Left ventricle myocardium superior (tissue), 1 donor: ENCODE results near the gene MNAT1. TPM values are rescaled to one million over a fixed set of nuclear protein-coding genes. Genes with fewer than 3 reads are reported as not detected.
A peak's percentile ranks its signal among the peaks of the same experiment; 100 is the strongest.
"Not testable (repeated sequence)": the region's sequence is repeated elsewhere in the genome, so short reads cannot be mapped to it uniquely, and the experiment has no call there.

Experiments used
- ATAC-seq: fragments of 200-7000 bp; cut with Tn5 transposase; one replicate; pipeline ENCODE4 v1.9.1; 2020; ENCODE audit warnings: mild to moderate bottlenecking, moderate library complexity
- DNase-seq: peaks from one replicate; pipeline ENCODE4 v3.0.0-alpha.2; 2020
- intact Hi-C: fragments of 100-400 bp; cut with micrococcal nuclease; formaldehyde crosslinking; loops from one replicate; pipeline ENCODE4 v1.11.0; 2022
- total RNA-seq: library from RNA; stranded (reverse); fragmentation: NEBNext Ultra II Directional; extraction: Animal tissue kit (Norgen Biotek cat#: 25700); gene quantifications from one replicate; pipeline ENCODE4 v1.2.1, GENCODE V29; 2021
- donor health status: DM: no; HTN: yes; CAD: no; lungs with severe emphysema.

Gene MNAT1
- total RNA-seq, 1 donor from 2014 or later, result 25.8 TPM

DNA sequence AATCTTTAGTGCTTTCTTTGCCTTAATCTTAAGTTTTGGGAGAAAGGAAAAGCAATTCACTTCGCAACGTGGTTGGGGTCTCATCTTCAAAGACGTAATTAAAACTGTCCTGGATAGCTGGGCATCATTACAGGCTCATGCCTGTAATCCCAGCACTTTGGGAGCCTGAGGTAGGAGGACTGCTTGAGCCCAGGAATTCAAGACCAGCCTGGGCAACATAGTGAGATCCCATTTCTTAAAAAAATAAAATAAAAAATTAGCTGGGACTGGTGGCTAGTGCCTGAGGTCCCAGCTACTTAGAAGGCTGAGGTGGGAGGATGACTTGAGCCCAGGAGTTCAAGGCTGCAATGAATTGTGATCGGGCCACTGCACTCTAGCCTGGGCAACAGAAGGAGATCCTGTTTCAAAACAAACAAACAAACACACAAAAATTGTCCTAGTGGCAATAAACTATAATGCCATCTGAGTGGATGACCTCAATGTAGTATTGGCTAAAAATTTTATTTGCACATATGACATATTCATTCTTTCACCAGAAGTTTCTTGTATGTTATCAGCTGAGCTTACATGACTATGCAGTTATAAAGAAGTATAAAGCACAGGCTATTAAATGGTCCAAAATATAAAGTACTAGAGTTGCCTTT is 1.6 kb upstream of the MNAT1 start:
- intact Hi-C loops, result no loop called here

DNA sequence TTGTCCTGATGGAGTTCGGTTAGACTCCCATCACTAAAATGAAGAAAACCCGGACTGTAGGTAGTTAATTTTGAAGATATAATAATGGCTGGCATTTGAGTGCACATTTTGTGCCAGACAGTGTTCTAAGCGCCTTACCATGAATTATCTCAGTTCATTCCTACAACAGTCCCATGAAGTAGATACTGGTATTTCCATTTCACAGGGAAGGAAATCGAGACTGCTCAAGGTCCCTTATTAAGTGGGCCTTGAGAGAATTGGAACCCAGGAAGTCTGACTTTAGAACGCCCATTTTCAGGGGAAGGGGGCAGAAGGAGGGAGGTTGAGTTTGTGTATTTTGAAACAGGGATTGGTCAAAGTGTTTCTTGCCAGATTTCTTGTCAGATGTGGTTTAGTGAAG is 855 bp downstream of the MNAT1 start:
- intact Hi-C loops, result no loop called here
- DNase-seq (no peak), ATAC-seq (peak; percentile 16)

More for the DNA sequence above, 1.6 kb upstream of the MNAT1 start:
- no peak for ATAC-seq
- no peak for DNase-seq

DNA sequence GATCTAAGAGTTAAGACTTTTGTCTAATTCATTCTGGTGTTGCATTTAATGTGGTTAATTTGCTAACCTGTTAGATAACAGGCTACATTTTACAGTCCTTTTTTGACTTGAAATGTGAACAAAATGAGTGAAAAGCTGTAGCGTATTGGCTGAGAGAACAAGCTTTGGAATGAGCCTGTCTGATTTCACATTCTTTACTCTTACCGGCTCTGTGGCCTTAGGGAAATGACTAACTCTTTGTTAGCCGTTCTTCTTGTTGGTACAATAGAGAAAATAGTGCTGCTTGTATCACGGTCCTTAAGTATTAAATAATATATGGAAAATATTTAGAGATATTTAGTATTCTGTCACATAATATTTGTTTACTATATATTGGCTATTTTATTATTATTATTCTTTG is 1.9 kb downstream of the MNAT1 start:
- DNase-seq, result no peak
- no peak for ATAC-seq
- intact Hi-C loops, result no loop called here

DNA sequence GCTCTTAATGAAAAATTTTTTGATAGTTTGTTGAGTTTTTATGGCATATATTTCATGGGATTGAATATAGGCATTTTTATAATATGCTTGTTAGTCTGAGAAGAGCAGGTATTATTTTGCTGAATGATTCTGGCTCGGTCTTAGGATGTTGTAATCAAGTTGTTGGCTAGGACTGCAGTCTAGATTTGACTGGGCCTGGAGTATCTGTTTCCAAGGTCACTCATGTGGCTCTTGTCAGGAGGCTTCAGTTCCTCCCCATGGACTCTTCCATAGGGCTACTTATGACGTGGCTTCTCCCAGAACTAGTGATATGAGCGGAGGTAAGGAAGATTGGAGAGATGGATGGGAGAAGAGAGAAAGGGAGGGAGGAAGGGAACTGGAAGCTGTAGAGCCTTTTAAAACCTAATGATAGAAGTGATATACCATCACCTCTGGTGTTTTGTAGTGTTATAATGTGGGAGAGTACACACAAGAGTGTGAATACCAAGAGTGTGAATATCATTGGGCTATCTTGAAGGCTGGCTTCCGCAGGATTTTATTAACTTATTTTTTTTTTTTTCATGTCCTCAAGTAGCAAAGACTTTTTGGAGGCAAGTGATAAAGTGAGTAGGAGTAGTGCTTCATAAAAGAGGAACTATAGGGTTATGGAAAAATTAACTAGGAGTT is 4.4 kb downstream of the MNAT1 start:
- intact Hi-C loops, result no loop called here
- no peak for DNase-seq

DNA sequence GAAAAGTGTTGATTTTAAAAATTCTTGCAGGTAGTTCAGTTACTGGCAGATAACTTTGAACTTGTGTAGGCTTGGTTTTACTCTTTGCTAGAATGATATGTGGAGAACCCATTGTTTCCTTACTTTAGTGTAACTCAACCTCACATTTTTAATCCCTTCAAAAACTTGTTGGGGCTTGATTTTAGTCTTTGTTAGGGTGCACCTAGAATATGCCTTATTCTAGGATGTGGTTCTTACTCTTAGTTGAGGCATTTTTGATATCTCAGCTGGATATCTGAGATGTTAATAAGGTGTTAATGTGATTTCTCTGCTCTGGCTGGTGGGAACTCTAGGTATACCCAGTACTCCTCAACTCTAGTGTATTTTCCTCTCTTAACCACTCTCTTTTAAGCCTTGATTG is 10.0 kb downstream of the MNAT1 start:
- DNase-seq, result no peak
- ATAC-seq, result no peak
- intact Hi-C loops, result no loop called here

More for the DNA sequence above, 4.4 kb downstream of the MNAT1 start:
- peak; percentile 58 for ATAC-seq

DNA sequence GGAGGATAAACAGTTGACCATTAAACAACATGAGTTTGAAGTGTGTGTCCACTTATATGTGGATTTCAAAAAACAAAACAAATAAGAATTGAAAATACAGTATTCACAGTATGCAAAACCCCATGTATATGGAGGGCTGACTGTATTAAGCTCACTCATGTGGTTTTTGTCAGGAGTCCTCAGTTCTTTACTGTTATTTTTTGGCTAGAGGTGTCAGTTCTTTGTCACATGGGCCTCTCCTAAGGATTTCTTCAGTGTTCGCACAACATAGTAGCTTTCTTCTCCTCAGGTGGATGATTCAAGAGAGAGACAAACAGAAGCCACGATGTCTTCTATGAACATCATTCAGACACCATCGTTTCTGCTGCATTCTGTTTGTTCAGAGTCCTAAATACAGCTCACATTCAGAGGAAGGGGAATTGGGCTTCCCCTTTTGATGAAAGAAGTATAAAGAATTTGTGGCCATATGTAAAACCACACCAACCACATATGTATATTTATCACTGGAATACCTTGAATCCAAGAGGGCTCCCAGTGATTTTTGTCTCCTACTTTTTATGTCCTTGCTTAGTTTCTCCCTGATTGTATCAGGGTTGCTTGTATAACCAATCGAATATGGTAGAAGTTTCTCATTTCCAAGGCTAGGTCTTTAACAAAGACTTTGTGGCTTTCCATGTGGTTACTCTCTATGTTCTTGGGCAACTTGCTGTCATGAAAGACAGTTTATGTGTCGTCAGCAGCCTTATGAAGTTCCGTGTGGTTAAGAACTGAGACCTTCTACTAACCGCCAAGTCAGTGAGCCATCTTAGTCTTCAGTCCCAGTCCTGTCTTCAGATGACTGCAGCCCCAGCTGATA is 18.9 kb downstream of the MNAT1 start:
- intact Hi-C loops, result no loop called here
- DNase-seq, result no peak
- no peak for ATAC-seq

DNA sequence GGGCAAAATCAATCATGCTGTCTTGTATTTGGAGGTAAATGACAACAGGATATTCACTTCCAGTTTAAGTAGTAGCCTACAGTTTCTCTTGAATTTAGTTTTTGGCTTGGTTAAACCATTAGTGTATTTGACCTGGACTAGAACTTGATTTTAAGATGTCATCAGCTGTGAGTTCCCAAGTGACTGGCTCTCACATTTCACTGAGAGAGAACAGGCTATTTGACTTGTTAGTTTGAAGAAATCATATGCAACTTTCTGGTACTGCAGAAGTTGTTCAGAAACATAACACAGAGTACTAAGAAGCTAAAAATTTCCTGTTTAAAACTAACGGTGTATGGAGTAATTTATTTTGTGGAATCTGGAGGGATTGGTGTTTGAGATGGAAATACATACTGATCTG is 22.3 kb downstream of the MNAT1 start:
- intact Hi-C loops, result no loop called here
- ATAC-seq (no peak), DNase-seq (no peak)

DNA sequence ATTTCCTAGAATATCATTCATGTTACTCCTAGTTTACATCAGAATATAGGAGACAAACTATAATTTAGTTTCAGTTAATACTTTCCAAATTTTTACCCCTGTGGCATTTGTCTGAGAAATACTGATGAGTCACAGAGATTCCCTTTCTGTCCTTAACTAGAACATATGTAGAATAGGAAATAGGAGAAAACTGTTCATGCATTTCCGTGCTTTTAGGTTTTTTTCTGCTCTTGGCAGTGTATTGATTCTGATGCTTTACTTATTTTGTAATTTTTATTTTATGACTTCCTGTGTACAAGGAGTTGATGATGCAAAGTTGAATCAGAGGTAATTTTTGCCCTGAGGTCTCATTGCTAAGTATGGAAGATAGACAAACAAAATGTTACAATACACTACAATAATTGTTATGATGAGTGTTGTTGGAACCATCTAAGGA is 23.0 kb downstream of the MNAT1 start:
- no peak for DNase-seq
- intact Hi-C loops, result no loop called here
- no peak for ATAC-seq

DNA sequence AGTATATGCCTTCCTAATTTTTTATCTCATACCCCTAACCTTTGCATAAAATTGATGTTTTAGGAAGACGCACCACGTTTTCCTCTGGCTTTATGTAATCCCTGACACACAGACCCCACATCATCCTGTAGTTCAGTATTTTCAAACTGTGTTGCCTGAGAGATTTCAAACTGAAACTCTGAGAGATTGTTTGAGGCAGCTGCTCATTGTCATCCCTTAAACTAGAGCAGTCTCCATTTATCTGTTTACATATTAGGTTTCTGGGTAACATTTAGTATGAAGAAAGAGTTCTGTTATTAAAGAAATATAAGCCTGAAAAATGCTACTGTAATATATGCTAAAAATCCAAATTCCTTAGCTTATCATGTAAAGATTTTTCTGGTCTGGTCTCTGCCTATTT is 24.3 kb downstream of the MNAT1 start:
- no peak for ATAC-seq
- intact Hi-C loops, result no loop called here
- no peak for DNase-seq

DNA sequence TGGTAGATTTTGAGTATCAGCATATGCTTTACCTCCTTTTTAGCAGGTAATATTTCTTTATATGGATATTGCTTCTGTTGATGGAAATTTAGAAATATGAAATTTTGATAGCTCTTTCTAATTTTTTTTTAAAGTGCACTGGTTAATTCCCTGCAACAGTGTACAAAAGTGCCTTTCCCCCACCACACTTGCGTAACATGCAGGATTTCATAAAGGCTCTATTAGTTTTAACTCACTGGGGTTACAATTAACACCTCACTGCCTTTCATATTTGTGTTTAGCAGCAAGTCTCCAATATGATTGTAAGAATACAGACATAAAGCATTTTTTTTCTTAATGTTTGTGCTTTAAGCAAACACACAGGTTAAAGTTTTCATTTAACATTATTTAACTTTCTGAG is 25.6 kb downstream of the MNAT1 start:
- intact Hi-C loops, result no loop called here
- DNase-seq, result no peak
- no peak for ATAC-seq

DNA sequence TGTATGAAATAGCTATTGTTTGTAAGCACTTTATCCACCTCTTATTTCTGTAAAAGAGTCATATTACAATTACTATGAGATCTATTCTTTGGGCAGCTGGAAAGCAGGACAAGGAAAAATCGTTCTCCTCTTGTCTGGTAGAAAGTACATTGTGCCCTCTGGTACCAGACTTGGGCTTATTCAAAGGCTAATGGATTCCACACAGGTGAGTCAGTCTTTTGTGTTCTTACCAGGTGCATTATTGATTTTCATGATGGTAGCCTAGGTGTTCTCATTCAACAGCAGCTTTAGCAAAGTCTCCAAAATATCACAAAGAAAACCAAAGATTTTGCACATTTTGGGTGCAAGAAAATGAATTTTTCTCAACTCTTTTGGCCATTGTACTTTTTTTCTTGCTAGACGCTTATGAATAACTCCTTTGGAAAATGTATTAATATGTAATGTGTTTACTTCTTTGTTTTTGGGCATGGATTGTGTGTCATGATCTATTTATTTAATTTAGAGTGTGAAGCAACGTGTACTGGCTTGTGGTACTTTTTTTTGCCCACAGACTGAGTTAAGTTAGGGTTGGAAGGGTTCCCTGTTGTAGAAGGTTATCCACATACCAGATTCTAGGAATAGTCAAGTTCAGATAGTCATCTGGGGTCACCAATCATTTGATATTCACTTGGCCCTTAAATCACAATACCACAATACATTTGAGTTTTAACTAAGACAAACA is 26.2 kb downstream of the MNAT1 start:
- no peak for DNase-seq
- ATAC-seq, result no peak

DNA sequence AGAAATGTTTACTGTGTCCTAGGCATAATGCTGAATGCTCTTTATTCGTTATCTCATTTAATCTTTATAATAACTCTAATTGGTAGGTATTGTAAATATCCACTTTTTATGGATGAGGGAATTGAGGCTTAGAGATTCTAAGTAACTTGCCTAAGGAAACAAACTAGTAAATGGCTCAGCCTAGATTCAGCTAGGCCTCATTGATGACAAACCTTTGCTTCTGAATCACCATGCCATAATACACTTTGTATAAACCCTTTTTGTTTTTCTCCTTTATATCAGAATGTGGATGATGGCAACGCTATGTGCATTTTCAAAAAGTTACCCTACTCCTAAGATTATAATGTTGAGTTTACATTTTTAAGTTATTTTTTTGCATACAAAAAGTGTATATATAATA is 34.0 kb downstream of the MNAT1 start:
- DNase-seq, result no peak
- intact Hi-C loops, result no loop called here
- ATAC-seq, result no peak

More for the DNA sequence above, 26.2 kb downstream of the MNAT1 start:
- intact Hi-C loops, result no loop called here

DNA sequence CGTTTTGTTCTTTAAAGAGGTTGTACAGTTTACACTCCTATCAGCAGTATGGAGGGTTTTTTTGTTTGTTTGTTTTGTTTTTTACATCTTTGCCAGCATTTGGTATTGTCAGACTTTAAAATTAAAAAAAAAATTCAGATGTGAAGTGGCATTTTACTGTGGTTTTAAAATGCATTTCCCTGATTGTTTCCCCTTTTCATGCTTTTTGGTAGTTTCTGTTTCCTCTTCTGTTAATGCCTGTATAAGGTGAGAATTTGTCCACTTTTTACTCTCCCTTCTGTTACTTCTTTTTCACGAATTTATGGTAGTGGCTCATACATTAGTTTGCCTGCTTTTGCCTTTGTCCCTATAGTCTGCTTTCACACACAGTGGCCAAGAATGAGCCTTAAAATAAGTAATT is 36.6 kb downstream of the MNAT1 start:
- no peak for ATAC-seq
- intact Hi-C loops, result no loop called here
- no peak for DNase-seq

DNA sequence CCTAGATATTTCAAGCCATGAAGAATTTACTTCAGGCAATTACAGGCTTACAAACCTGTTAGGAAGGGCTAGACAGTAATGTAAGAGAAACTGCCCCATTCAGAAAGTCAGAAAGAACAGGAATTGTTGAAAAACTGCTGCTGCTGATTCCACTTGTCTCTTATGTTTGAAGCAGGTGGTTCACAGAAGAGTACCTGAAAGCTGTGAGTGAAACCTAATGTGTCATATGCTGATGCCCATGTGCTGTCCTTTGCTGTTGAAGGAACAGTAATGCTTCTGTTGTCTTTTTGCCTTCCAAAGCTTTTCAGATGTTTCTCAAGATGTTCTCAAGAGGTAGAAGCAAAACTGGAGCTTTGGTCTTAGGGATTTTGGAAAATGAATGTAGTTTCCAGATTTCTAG is 39.0 kb downstream of the MNAT1 start:
- no peak for ATAC-seq
- intact Hi-C loops, result no loop called here
- no peak for DNase-seq

DNA sequence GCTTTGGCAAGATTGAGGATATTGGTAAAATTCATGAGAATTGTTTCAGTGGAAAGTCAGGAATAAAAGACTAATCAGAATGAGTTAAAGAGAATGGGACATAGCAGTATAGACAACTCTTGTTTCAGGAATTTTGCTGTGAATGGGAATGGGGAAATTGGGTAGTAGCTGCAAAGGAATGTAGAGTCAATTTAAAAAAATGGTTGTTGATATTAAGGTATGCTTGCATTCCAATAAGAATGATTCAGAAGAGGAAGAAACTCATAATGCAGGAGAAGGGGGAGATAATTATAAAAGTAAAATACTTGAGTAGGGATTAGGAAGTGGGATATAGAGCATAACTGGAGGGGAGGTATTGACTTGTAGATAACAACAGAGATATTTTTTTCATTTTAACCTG is 40.7 kb downstream of the MNAT1 start:
- intact Hi-C loops, result no loop called here
- no peak for DNase-seq
- no peak for ATAC-seq

DNA sequence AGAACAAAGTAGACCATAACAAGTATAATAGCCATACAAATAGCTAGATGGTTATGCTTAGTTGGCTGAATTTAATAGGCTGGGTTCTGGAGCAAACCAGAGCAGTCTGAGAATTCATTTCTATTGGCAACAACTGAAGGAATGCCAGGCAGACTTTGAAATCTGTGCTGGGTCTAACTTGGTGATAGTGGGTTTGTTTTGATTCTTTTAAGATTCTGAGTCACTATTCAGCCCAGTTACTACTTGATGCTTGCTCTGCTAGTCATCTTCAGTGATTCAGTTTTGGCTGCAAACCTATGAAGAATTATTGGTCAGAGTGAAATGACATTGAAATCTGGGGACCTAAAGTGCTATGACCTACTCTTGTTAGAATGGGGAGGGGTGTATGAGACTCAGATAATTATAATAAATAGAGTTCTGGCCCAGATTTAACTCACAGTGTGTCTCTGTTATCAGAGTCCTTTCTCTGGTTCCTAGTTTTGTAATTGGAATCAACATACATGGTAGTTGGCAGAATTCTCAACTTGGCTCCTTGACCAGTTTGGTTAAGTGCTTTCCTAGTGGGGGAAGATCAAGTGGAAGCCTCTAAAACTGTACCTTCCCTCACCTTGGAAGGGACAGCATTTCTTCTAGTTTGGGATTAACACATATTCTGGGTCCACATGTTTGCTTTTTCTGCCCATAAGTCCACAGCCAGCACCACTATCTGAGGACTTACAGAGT is 43.5 kb downstream of the MNAT1 start:
- ATAC-seq (peak; percentile 63), DNase-seq (no peak)
- intact Hi-C loops, result no loop called here

DNA sequence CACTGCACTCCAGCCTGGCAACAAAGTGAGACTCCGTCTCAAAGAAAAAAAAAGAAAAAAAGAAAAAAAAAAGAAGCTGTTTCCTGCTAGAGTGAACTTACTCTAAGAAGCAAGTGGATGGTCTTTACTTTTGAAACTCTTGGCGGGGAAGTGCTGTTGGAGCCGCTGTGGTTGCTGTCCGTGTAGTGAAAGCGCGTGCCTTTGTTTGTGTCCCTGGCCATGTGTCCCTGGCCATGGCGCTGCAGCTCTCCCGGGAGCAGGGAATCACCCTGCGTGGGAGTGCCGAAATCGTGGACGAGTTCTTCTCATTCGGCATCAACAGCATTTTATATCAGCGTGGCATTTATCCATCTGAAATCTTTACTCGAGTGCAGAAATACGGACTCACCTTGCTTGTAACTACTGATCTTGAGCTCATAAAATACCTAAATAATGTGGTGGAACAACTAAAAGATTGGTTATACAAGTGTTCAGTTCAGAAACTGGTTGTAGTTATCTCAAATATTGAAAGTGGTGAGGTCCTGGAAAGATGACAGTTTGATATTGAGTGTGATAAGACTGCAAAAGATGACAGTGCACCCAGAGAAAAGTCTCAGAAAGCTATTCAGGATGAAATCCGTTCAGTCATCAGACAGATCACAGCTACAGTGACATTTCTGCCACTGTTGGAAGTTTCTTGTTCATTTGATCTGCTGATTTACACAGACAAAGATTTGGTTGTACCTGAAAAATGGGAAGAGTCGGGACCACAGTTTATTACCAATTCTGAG is 45.4 kb downstream of the MNAT1 start:
- DNase-seq, intact Hi-C loops, ATAC-seq: not testable (repeated sequence)

DNA sequence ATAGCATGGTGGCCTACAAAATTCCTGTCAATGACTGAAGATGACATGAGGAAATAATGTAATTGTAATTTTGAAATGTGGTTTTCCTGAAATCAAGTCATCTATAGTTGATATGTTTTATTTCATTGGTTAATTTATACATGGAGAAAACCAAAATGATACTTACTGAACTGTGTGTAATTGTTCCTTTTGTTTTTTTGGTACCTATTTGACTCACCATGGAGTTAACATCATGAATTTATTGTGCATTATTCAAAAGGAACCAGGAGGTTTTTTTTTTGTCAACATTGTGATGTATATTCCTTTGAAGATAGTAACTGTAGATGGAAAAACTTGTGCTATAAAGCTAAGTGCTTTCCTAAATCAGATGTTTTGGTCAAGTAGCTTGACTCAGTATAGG is 46.0 kb downstream of the MNAT1 start:
- DNase-seq, intact Hi-C loops, ATAC-seq: not testable (repeated sequence)
